ENCODE results near the gene PPP6R1. TPM values are rescaled to one million over a fixed set of nuclear protein-coding genes. Genes with fewer than 3 reads are reported as not detected.

The PPP6R1 gene
- total and polyA plus RNA-seq, 2 of the 13 experiments (the other 11 are each of a cell fraction or from before 2014, with no cell fraction given) = 25.8 to 54.0 TPM

Small RNA genes within 50 kb of the gene (microRNA-seq; reads per million reads assigned to microRNA genes)
- gene MIR6802 (1.2 reads per million), gene MIR6803 (1.2 reads per million), gene MIR6804 (1.0 reads per million)

Small RNA genes within 50 kb of the gene (small RNA-seq; reads per million reads assigned to genes)
- gene MIR6802 (ENCODE audit: insufficient read depth in 2 of 3, insufficient read length in 3 of 3, low read depth in 2 of 3, low replicate concordance in 1 of 3) (0 to 0.97 (median 0) reads per million in 3 experiments), gene MIR6803 (ENCODE audit: insufficient read depth in 2 of 3, insufficient read length in 3 of 3, low read depth in 2 of 3, low replicate concordance in 1 of 3) (0 reads per million in 3 experiments), gene MIR6804 (ENCODE audit: insufficient read depth in 2 of 3, insufficient read length in 3 of 3, low read depth in 2 of 3, low replicate concordance in 1 of 3) (0 reads per million in 3 experiments)

Other genes with a start within 250 kb of the PPP6R1 start
- gene GP6, start 220.8 kb downstream of the PPP6R1 start, total RNA-seq (2016; rRNA removed; fragmentation: Illumina TruSeq; extraction: Trizol) = not detected in 2 replicates
- 0.05 and 0.08 TPM in 2 replicates for gene GP6, start 220.8 kb downstream of the PPP6R1 start, polyA plus RNA-seq (2011; rRNA removed)
- 19.1 and 21.5 TPM in 2 replicates for gene RDH13, start 195.9 kb downstream of the PPP6R1 start, total RNA-seq (2016; rRNA removed; fragmentation: Illumina TruSeq; extraction: Trizol)
- 13.4 and 16.6 TPM in 2 replicates for gene RDH13, start 195.9 kb downstream of the PPP6R1 start, polyA plus RNA-seq (2011; rRNA removed)
- gene EPS8L1, start 183.1 kb downstream of the PPP6R1 start, total RNA-seq (2016; rRNA removed; fragmentation: Illumina TruSeq; extraction: Trizol) = 2.3 and 3.0 TPM in 2 replicates
- 6.3 and 6.6 TPM in 2 replicates for gene EPS8L1, start 183.1 kb downstream of the PPP6R1 start, polyA plus RNA-seq (2011; rRNA removed)
- gene PPP1R12C, start 141.4 kb downstream of the PPP6R1 start, total RNA-seq (2016; rRNA removed; fragmentation: Illumina TruSeq; extraction: Trizol) = 13.0 and 29.7 TPM in 2 replicates
- 30.3 and 40.4 TPM in 2 replicates for gene PPP1R12C, start 141.4 kb downstream of the PPP6R1 start, polyA plus RNA-seq (2011; rRNA removed)
- gene TNNT1, start 109.8 kb downstream of the PPP6R1 start, total RNA-seq (2016; rRNA removed; fragmentation: Illumina TruSeq; extraction: Trizol) = 1.3 and 1.4 TPM in 2 replicates
- gene TNNT1, start 109.8 kb downstream of the PPP6R1 start, polyA plus RNA-seq (2011; rRNA removed) = 1.3 and 2.4 TPM in 2 replicates
- gene TNNI3, start 101.3 kb downstream of the PPP6R1 start, total RNA-seq (2016; rRNA removed; fragmentation: Illumina TruSeq; extraction: Trizol) = 3.5 and 3.7 TPM in 2 replicates
- gene TNNI3, start 101.3 kb downstream of the PPP6R1 start, polyA plus RNA-seq (2011; rRNA removed) = 3.7 TPM in 2 replicates
- 0.40 and 0.41 TPM in 2 replicates for gene DNAAF3, start 92.4 kb downstream of the PPP6R1 start, total RNA-seq (2016; rRNA removed; fragmentation: Illumina TruSeq; extraction: Trizol)
- gene DNAAF3, start 92.4 kb downstream of the PPP6R1 start, polyA plus RNA-seq (2011; rRNA removed) = 0.30 and 0.33 TPM in 2 replicates
- not detected in 2 replicates for gene SYT5, start 78.7 kb downstream of the PPP6R1 start, total RNA-seq (2016; rRNA removed; fragmentation: Illumina TruSeq; extraction: Trizol)
- 0.04 TPM in 1 of 2 replicates, not detected in the other for gene SYT5, start 78.7 kb downstream of the PPP6R1 start, polyA plus RNA-seq (2011; rRNA removed)
- gene PTPRH, start 49.5 kb downstream of the PPP6R1 start, total RNA-seq (2016; rRNA removed; fragmentation: Illumina TruSeq; extraction: Trizol) = 9.9 and 14.7 TPM in 2 replicates
- gene PTPRH, start 49.5 kb downstream of the PPP6R1 start, polyA plus RNA-seq (2011; rRNA removed) = 125 and 166 TPM in 2 replicates
- 6.0 and 9.6 TPM in 2 replicates for gene TMEM86B, start 30.3 kb downstream of the PPP6R1 start, total RNA-seq (2016; rRNA removed; fragmentation: Illumina TruSeq; extraction: Trizol)
- gene TMEM86B, start 30.3 kb downstream of the PPP6R1 start, polyA plus RNA-seq (2011; rRNA removed) = 7.7 and 10.7 TPM in 2 replicates
- 33.7 and 35.9 TPM in 2 replicates for gene HSPBP1, start 21.1 kb upstream of the PPP6R1 start, total RNA-seq (2016; rRNA removed; fragmentation: Illumina TruSeq; extraction: Trizol)
- gene HSPBP1, start 21.1 kb upstream of the PPP6R1 start, polyA plus RNA-seq (2011; rRNA removed) = 22.3 and 25.7 TPM in 2 replicates
- gene BRSK1, start 25.0 kb upstream of the PPP6R1 start, total RNA-seq (2016; rRNA removed; fragmentation: Illumina TruSeq; extraction: Trizol) = 0.18 TPM in 1 of 2 replicates, not detected in the other
- 1.2 and 1.9 TPM in 2 replicates for gene BRSK1, start 25.0 kb upstream of the PPP6R1 start, polyA plus RNA-seq (2011; rRNA removed)
- gene TMEM150B, start 66.3 kb upstream of the PPP6R1 start, total RNA-seq (2016; rRNA removed; fragmentation: Illumina TruSeq; extraction: Trizol) = 0.74 and 1.3 TPM in 2 replicates
- 1.8 and 2.9 TPM in 2 replicates for gene TMEM150B, start 66.3 kb upstream of the PPP6R1 start, polyA plus RNA-seq (2011; rRNA removed)
- gene KMT5C, start 80.9 kb upstream of the PPP6R1 start, total RNA-seq (2016; rRNA removed; fragmentation: Illumina TruSeq; extraction: Trizol) = 2.1 and 5.5 TPM in 2 replicates
- 9.0 and 11.8 TPM in 2 replicates for gene KMT5C, start 80.9 kb upstream of the PPP6R1 start, polyA plus RNA-seq (2011; rRNA removed)
- gene COX6B2, start 95.7 kb upstream of the PPP6R1 start, total RNA-seq (2016; rRNA removed; fragmentation: Illumina TruSeq; extraction: Trizol) = not detected in 2 replicates
- 0.16 and 0.21 TPM in 2 replicates for gene COX6B2, start 95.7 kb upstream of the PPP6R1 start, polyA plus RNA-seq (2011; rRNA removed)
- gene GARIN5B, start 104.2 kb upstream of the PPP6R1 start, total RNA-seq (2016; rRNA removed; fragmentation: Illumina TruSeq; extraction: Trizol) = not detected in 2 replicates
- gene GARIN5B, start 104.2 kb upstream of the PPP6R1 start, polyA plus RNA-seq (2011; rRNA removed) = 0.03 TPM in 1 of 2 replicates, not detected in the other
- gene IL11, start 111.4 kb upstream of the PPP6R1 start, total RNA-seq (2016; rRNA removed; fragmentation: Illumina TruSeq; extraction: Trizol) = 2.9 and 3.0 TPM in 2 replicates
- 2.5 and 4.5 TPM in 2 replicates for gene IL11, start 111.4 kb upstream of the PPP6R1 start, polyA plus RNA-seq (2011; rRNA removed)
- 0.35 TPM in 1 of 2 replicates, not detected in the other for gene TMEM190, start 117.8 kb upstream of the PPP6R1 start, total RNA-seq (2016; rRNA removed; fragmentation: Illumina TruSeq; extraction: Trizol)
- 0.83 and 1.6 TPM in 2 replicates for gene TMEM190, start 117.8 kb upstream of the PPP6R1 start, polyA plus RNA-seq (2011; rRNA removed)
- gene TMEM238, start 125.3 kb upstream of the PPP6R1 start, total RNA-seq (2016; rRNA removed; fragmentation: Illumina TruSeq; extraction: Trizol) = not detected in 2 replicates
- not detected in 2 replicates for gene TMEM238, start 125.3 kb upstream of the PPP6R1 start, polyA plus RNA-seq (2011; rRNA removed)
- gene RPL28, start 126.9 kb upstream of the PPP6R1 start, total RNA-seq (2016; rRNA removed; fragmentation: Illumina TruSeq; extraction: Trizol) = 105 and 149 TPM in 2 replicates
- gene RPL28, start 126.9 kb upstream of the PPP6R1 start, polyA plus RNA-seq (2011; rRNA removed) = 420 and 501 TPM in 2 replicates
- 29.5 and 39.3 TPM in 2 replicates for gene UBE2S, start 148.8 kb upstream of the PPP6R1 start, total RNA-seq (2016; rRNA removed; fragmentation: Illumina TruSeq; extraction: Trizol)
- gene UBE2S, start 148.8 kb upstream of the PPP6R1 start, polyA plus RNA-seq (2011; rRNA removed) = 26.6 and 32.2 TPM in 2 replicates
- not detected in 2 replicates for gene SHISA7, start 184.3 kb upstream of the PPP6R1 start, total RNA-seq (2016; rRNA removed; fragmentation: Illumina TruSeq; extraction: Trizol)
- not detected in 2 replicates for gene SHISA7, start 184.3 kb upstream of the PPP6R1 start, polyA plus RNA-seq (2011; rRNA removed)
- gene ISOC2, start 202.6 kb upstream of the PPP6R1 start, total RNA-seq (2016; rRNA removed; fragmentation: Illumina TruSeq; extraction: Trizol) = 105 and 106 TPM in 2 replicates
- 76.8 and 91.2 TPM in 2 replicates for gene ISOC2, start 202.6 kb upstream of the PPP6R1 start, polyA plus RNA-seq (2011; rRNA removed)
- gene C19orf85, start 205.7 kb upstream of the PPP6R1 start, total RNA-seq (2016; rRNA removed; fragmentation: Illumina TruSeq; extraction: Trizol) = not detected in 2 replicates
- not detected in 2 replicates for gene C19orf85, start 205.7 kb upstream of the PPP6R1 start, polyA plus RNA-seq (2011; rRNA removed)
- gene ZNF628, start 217.6 kb upstream of the PPP6R1 start, total RNA-seq (2016; rRNA removed; fragmentation: Illumina TruSeq; extraction: Trizol) = 1.00 and 1.2 TPM in 2 replicates
- gene ZNF628, start 217.6 kb upstream of the PPP6R1 start, polyA plus RNA-seq (2011; rRNA removed) = 0.48 and 0.54 TPM in 2 replicates
- 14.7 and 22.3 TPM in 2 replicates for gene NAT14, start 226.2 kb upstream of the PPP6R1 start, total RNA-seq (2016; rRNA removed; fragmentation: Illumina TruSeq; extraction: Trizol)
- 20.7 and 24.7 TPM in 2 replicates for gene NAT14, start 226.2 kb upstream of the PPP6R1 start, polyA plus RNA-seq (2011; rRNA removed)
- not detected in 2 replicates for gene SSC5D, start 229.4 kb upstream of the PPP6R1 start, total RNA-seq (2016; rRNA removed; fragmentation: Illumina TruSeq; extraction: Trizol)
- gene SSC5D, start 229.4 kb upstream of the PPP6R1 start, polyA plus RNA-seq (2011; rRNA removed) = 0.03 TPM in 1 of 2 replicates, not detected in the other